HG03571 (cell line): ENCODE results near the gene SLC4A4.

ENCODE experiments used
- ATAC-seq: cut with Tn5 transposase; IDR thresholded peaks from one replicate; pipeline ENCODE4 v1.9.1; 2021; ENCODE audit not compliant: unreplicated experiment

The SLC4A4 gene

DNA sequence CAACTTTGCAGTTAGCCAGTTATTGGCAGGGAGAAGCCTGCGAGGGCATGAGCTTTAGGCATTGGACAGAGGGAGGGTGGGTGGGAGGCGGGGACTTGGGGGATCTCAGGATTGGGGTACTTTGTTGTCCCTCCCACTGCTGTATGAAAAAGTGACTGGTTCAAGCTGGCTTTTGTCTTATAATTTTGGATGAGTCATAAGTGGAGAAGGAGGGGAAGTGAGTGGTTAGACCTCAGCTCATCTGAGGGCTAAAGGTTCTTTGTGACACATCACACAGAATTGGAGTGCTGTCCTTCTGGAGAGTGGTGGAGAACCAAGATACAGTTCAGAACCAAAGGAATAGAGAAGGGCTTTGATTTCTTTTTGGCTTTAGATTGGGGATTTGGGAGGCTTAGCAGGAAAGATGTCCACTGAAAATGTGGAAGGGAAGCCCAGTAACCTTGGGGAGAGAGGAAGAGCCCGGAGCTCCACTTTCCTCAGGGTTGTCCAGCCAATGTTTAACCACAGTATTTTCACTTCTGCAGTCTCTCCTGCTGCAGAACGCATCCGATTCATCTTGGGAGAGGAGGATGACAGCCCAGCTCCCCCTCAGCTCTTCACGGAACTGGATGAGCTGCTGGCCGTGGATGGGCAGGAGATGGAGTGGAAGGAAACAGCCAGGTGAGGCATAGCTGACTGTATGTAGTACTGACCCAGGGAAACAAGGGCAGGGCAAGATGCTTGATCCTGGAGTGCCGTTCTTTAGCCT, at the start of gene SLC4A4:
Gene SLC4A4 (plus strand): TSS at position 175 of the 748 bp plus-strand sequence.
- ATAC-seq = peak; percentile 100

- ATAC-seq = no peak
Observed at GRCh38 chr4:71290074-71290473, 48.7 kb upstream of the SLC4A4 start.

DNA sequence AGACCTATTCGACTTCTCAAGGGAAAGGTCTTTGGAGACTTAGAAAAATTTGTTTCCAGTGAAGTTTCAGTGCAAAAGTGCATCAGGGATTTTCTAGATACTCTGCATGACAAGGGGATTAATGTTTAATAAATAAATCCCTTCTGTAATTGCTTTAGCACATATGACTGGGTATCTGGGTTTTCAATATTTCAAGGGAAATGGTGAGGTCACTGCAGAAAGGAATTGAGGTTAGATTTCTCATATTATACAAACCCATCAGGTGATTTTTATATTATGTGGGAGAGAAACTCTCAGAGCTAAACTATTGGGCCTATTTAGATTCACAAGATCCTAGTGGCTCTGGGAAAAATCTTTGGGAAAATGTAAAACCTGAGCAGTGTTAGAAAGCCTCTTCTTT, 48.3 kb upstream of the SLC4A4 start:
- no peak for ATAC-seq

GRCh38 chr4:71292228-71292627, 46.6 kb upstream of the SLC4A4 start:
- ATAC-seq = no peak

DNA sequence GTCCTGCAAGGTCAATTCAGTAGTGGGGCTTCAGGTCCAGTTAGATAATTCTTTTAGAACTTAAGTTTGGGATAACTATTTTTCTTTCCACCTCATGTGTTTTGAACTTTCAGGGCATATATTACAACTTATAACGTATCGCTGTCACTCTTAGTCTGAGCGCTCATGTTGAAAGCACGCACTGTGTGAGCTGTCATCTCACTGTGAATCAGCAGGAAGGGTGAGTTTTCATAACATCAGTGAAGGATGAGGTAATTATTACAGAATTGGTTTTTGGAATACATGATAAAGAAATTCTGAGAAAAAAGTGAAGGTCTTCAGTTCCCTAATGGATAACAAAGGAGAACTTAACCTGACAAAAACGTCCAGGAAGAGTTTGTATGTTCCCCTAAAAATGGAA, 45.1 kb upstream of the SLC4A4 start:
- ATAC-seq = no peak

GRCh38 chr4:71294301-71294700, 44.5 kb upstream of the SLC4A4 start:
- ATAC-seq = no peak

- no peak for ATAC-seq
Observed at GRCh38 chr4:71296945-71297344, 41.9 kb upstream of the SLC4A4 start.

DNA sequence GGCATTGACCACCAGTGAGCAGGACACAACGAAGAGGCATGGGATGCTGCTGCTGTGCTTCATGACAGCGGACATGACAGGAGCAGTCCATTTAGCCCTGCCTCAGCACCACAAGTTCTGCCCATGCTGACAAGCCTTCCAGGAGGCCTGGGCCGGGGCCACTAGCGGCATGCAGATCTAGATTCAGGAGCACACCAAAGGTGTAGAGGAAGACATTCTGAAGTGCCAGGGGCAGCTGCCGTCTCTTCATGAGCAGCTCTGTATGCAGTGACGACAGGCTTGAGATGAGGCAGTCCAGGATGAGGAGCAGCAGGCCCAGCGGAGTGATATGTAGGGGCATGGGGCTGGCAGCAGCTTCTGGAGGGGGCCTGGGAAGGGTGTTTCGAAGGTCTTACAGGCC, 38.5 kb upstream of the SLC4A4 start:
- ATAC-seq = no peak

DNA sequence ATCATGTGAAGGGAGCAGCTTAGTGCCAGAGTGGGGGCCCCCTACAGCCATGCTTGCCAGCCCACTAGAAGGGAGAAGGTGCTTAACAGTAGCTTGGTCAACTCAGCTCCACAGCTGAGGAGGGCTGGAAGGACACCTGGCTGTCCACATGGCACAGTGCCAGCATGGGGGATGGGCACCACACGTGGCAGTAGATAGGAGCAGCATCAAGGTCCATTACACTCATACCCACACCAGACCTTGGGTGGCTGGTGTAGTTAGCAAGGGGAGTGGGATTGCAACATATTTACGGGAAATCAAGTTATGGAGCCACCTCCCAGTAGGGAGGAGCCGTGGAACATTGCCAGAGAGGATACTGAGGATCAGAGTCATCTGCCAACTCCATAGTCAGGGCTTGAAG, 37.9 kb upstream of the SLC4A4 start:
- no peak for ATAC-seq

DNA sequence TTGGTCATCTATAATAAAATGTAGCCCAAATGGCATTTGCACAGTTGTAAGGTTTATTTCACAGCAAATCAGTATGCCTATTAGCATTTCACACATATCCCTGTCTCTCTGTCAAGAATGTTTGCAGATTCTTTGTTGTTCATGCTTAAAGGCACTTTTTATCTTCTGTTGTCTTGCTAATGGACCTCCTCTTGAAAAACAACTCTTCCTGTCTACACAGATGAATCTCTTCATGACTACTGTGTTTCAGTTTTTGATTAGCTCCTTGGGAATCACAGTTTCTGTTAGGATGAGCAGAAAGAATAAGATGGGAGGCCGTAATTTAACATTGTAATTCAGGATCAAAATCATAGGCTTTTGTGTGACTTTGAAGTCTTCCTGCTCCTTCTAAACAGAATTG, 35.5 kb upstream of the SLC4A4 start:
- ATAC-seq = no peak

- no peak for ATAC-seq
Observed at GRCh38 chr4:71303850-71304249, 35.0 kb upstream of the SLC4A4 start.

GRCh38 chr4:71304289-71304850, 34.5 kb upstream of the SLC4A4 start:
- no peak for ATAC-seq

GRCh38 chr4:71307729-71308128, 31.1 kb upstream of the SLC4A4 start:
- no peak for ATAC-seq

DNA sequence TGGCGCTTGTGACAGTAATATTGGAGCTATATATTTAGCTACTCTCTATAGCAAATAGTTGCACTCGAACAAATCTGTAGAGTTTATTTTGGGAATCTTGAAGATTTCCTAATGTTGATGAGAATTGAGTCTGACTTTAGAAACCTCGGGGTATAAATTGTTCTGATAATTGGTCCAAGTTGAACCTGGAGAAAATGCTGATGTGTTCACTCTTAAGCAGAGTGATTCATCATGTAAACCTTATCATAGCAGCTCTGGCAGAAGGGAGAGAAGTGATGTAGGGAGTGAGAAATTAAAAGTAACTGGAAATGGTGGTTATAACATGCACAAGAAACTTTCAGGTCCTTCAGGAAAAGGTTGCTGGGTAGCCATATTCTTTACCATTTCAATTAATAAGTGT, 16.4 kb upstream of the SLC4A4 start:
- no peak for ATAC-seq

DNA sequence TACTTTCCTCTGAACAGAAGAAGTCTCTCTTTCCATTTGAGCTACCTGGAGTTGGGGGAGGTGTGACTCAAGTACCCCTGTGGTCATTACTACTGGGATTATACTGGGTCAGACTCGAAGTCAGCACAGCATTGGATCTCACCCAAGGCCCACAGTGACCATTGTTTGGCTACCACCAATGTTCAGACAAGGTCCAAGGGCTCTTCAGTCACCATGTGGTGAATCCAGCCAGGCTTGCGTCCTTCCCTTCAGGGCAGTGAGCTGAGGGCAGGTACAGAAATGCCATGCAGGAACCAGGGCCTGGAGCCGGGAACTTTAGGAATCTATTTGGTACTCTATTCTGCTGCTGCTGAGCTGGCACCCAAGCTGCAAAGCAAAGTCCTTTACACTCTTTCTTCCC, 5.5 kb upstream of the SLC4A4 start:
- no peak for ATAC-seq

DNA sequence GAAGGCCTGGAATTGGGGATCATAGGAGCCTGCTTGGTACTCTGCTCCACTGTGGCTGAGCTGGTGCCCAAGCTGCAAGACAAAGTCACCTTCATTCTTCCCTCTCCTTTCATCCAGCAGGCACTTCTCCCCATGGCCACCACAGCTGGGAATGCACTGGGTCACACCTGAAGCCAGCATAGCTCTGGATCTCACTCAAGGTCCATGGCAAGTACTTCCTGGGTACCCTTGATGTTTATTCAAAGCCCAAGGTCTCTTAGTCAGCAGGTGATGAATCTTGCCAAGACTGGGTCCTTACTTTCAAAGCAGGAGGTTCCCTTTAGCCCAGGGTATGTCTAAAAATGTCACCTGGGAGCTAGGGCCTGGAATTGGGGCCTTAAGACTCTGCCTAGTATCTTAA, 4.9 kb upstream of the SLC4A4 start:
- no peak for ATAC-seq

DNA sequence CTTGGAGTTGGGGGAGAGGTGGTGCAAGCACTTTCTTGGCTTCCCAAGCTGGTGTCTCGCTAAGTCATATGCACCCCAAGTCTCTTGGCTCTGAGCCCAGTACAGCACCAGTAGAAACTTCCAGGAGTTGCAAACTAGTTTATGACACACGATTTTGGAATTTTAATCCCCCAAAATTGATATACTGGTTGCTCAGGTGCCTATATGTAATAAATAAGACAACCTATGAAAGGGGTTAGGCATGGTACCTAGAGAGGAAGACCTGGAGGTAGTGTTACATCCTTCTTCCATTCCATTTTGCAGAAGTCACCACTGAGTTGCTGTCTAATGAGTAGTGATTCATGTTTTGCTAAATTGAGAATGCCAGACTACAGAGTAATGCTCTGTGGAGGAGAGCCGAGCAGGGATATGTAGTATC, 4.3 kb upstream of the SLC4A4 start:
- no peak for ATAC-seq

DNA sequence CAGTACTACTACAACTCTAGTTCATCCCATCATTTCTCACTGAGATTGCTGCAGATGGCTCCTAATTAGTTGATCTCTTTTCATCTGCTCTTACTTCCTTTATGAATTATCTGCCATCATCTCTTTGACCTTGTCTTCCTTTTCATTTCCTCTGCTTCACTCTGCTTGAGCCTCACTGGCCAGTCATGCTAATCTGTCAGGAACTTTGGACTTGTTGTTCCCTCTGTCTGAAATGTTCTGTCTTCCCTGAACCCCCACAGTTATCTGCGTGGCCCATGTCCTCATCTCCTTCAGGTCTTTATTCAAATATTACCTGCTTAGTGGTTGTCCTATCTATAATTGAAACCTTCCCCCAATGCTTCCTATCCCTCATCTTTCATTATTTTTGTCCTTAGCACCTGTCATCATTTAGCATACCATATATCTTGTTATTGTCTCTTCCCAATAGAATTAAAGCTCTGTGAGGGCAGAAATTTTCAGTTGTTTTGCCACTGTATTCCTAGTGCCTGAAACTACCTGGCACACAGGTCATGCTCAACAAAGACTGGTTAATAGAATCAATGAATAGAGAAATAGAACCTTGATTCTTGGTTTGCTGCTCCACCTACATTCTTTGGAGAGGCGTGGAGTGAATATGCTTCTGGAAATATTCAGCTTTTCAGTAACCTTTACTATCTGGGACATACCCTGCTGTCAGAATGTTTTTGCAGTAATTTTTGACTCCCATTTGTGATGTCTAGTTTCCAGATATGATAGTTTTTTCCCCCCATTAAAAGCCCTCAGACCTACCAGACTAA, 5.0 kb downstream of the SLC4A4 start:
- no peak for ATAC-seq

DNA sequence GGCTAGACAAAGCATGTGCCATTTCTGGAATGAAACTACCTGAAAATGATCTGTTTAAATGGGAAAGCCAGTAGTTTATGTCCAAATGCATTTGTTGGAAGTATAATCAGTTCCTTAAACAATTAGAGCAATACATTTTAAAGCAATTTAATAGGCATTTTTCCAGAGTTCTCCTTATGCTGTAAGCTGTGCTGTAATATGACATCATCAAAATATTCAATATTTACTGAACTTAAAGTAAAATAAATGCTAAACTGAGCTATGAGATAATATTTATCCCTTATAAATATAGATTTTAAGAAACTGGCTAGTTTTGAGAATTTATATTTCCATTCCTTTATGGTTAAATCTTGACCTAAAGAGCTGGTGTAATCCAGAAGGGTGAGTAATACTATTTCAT, 7.9 kb downstream of the SLC4A4 start:
- ATAC-seq = no peak

DNA sequence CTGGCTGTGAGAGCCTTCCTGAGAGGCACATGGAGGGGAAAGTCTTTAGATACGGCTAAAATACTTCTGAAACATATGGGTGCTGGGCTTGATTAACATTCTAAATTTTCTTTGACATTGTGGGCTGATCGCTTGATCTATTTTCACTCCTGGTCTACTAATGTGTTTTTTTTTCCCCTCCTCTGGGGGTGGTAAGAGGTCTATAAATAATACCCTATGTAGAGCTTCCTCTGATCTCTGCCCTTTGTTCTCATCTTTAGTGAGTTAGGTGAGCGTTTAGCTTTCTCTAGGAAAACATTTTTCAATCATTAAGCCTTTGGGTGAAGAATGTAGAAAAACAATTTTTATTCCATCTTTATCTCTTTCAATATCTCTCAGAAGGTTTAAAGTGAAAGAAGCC, 9.8 kb downstream of the SLC4A4 start:
- no peak for ATAC-seq

- no peak for ATAC-seq
Observed at GRCh38 chr4:71355045-71355444, 16.2 kb downstream of the SLC4A4 start.

DNA sequence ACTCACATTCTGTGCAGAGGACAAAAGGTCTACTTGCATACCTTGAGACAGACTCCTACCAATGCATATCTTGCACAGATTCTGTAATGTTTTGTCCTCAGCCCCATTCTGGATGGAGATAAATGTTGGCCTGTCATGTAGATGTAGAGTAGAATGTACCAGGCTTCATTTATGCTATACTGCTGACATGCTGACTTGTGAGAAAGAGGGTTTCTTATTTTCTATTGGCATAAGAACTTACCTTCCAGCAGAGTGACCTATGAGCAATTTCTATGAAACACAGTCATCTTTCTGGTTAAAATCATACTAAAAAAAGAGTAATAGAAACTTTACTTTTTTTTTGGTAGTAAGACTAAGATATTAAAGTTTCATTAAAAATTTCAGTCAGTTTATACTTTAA, 17.2 kb downstream of the SLC4A4 start:
- no peak for ATAC-seq
